GM19023 (cell line): ENCODE data around the gene CABS1.

Experiments
- ATAC-seq: cut with Tn5 transposase; IDR thresholded peaks from one replicate; pipeline ENCODE4 v1.9.1; 2021; ENCODE audit warnings: mild to moderate bottlenecking, moderate library complexity; ENCODE audit not compliant: unreplicated experiment

The CABS1 gene

DNA sequence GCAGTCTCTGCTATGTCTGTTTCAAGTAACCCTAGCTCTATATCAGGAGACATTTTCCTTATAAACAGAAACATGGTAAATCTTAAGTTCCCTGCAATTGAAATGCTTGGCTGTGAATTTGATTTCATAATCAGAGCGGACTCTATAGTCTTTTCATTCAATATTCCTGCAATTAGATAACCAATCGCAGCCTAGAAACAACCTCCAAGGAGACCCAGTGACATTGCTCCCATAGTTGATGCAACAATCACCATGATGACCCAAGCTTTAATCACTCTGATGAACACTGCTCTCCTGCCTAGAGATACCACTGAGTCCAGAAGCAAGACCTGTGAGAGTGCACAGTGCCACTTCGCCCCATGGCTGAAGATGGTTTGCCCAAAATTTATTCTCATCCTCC, at the start of gene CABS1:
Gene CABS1 (plus strand): TSS at position 301 of the 400 bp plus-strand sequence. CDS start 59 bp downstream, at position 360.
- ATAC-seq: no peak

GRCh38 chr4:70288651-70289050, 46.1 kb upstream of the CABS1 start:
- no peak for ATAC-seq

DNA sequence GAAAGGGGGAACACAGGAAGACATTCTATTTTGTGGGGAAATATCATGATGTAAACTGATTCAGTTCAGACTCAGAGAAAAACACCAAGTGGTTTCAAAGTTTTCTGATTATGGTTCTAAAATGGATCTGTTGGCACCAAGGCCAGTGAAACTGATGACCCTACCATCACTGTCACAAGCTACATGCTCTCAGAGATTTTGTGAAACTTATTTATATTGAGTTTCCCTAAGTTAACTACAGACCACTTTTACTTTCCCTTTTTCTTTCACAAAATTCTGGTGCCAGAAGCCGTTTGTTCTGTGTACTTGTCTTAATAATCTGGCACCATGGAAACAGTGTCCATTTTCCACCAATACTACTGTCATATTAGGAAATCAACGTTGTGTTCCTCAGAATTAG, 43.4 kb upstream of the CABS1 start:
- ATAC-seq: no peak

DNA sequence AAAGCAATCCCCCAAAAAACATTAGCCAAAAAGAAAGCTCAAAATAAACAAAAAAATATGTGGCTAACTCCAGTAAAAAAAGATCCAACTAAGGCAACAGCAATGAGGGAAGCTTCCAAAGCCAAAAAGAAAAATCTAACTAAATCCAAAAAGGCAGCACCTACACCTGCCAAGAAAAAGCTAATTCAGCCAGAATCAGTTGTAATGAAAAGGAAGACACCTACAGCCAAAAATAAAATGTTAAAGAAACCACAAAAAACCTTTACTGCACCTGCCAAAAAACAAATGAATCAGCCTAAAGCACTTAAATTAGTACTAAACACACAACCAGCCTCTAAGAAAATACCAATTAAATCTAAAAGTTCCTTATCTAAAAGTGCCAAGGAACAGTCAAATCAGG, 37.2 kb upstream of the CABS1 start:
- ATAC-seq: no peak

DNA sequence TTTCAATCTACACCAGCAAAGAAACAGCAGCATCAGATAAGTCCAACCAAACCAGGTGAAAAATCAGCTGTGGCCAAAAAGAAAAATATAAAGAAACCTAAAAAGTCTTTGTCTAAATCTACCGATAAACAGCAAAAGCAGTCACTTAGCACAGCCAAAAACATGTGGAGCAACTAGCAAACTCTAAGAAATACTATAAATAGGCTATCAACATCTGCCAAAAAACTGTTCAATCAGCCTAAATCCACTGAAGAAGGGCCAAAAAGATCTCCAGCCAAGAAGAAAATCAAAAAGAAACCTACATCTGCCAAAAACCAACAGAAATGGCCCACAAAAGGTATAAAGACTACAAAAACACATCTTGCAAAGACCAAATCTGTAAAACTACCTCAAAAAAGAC, 36.7 kb upstream of the CABS1 start:
- ATAC-seq: no peak

DNA sequence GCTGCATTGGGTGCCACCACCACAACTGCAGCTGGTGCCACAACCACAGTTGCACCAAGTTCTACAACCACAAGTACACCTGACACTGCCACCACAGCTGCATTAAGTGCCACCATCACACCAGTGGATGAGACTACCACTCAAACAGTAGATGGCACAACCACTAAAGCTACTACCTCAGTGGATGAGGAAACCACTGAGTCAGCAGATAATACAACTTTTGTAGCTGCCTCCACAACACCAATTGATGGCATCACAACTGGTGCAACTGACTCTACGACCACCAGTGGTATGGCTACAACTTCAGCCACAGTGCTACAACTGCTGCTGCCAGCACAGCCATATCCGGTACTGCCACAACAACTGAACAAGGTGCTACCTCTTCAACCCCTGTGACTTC, 35.1 kb upstream of the CABS1 start:
- no peak for ATAC-seq

GRCh38 chr4:70300215-70300614, 34.6 kb upstream of the CABS1 start:
- no peak for ATAC-seq

DNA sequence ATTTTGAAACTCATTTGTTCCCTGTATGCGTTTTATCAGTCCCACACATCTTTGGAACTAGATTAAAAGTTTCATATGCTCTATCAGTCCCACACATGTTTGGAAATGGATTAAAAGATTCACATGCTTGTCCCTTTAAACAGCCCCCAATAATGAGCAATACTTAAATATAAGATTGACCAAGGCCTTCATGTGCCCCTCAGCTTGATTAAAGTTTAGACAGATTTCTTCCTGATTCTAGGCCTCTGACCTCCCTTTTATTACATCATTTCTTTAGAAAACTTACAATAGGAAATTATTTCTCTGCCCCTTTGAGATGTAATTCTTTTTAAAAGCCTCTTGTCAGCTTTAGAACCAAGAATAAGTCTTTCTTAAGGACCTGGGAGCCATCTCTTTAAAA, 31.7 kb upstream of the CABS1 start:
- no peak for ATAC-seq

DNA sequence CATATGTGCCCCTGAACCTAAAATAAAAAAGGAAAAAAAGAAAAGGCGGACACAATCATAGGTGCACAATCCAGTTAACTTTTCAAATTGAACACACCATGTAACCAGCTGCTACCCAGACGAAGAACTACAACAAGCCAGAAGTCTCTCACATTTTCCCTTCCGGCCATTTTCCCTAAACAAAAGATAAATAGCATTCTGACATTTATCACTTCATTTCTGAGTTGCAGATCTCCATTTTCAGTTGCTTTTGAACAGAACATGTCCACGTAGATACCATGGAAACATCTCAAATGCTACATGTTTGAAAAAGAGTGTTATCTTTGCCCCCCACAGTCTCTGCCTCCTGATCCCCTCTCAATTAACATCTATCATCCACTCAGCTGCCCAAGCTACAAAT, 29.2 kb upstream of the CABS1 start:
- no peak for ATAC-seq

DNA sequence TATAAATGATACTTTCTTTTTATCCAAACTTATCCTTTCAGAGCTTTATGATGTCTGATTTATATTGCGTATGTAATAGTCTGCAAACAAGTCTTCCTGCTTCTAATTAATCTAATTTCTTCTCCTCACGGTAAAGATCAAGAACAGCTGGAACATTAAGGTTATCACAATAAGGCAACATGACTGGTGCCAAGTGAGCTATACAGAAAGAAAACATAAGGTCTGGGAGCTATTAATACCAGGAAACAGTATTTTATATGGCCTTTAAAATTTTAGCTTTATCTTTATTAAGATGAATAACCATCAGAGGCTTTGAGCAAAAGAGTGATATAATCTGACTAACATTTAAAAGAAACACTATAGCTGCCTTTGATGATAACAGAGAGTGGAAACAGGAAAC, 28.7 kb upstream of the CABS1 start:
- ATAC-seq: no peak

DNA sequence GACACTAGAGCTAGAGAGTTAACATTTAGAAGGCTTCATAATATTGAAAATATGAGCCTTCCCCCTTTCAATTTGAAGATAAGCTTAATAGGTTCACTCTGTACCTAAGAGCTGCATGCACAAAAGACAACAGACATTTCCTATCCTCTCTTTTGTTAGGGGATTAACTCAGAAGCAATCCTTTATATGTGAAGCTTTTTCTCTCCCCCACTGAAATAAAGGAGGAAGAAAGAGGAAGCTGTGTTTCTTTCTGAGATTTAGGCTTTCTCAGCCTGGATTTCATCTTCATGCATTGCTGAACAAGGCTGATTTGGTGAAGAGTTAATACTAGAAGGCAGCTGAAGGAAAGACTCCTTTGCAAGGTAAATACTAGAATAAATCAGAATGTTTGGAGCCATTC, 21.0 kb upstream of the CABS1 start:
- ATAC-seq: no peak

DNA sequence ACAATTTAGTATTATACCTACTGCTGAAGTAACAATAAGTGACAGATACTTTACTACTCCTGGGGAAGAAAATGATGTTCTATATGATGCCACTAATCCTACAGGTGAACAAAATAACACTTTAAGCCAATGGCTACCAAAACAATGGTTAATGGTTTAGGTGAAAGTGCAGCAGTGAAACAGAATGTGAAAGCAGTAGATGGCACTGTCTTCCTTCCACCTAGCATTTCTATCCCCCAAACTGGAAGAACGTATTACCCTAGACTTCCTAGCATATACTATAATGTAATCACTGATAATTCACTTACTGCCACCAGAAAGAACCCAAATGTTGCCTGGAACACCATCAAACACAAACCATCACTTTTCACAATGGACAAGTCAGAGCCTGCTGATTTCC, 18.9 kb upstream of the CABS1 start:
- ATAC-seq: peak; percentile 69

DNA sequence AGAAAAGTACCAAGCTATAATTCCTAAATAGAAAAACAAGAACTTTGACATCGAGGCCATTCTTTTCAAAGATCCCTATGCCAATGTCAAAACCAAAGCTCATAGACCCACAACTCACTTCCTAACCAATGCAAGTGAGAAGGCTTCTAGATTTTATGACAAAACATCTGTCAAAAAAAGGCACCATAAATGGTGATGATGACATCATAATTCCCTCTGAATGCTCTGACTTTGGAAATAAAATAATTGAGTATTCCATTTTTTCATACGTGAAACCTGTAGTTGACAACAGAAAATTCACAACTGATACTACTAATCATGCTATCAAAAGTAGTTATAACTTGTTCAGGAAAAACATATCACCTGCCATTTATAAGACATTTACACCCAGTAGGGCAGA, 8.7 kb upstream of the CABS1 start:
- no peak for ATAC-seq

DNA sequence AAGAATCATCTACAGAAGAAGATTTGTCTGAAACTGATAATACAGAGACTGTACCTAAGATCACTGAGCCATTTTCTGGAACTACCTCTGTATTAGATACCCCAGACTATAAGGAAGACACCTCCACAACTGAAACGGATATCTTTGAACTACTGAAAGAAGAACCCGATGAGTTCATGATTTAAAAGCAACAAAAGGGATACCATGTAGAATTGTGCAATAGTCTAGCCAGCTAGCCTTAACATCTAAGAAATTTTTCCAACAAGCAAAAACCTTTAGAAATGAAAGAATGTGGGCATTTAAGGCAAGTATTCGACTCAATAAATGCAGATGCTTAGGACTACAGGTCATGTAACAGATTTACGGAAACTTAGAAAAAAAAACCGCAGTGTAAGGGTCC, 1.3 kb downstream of the CABS1 start:
- no peak for ATAC-seq

DNA sequence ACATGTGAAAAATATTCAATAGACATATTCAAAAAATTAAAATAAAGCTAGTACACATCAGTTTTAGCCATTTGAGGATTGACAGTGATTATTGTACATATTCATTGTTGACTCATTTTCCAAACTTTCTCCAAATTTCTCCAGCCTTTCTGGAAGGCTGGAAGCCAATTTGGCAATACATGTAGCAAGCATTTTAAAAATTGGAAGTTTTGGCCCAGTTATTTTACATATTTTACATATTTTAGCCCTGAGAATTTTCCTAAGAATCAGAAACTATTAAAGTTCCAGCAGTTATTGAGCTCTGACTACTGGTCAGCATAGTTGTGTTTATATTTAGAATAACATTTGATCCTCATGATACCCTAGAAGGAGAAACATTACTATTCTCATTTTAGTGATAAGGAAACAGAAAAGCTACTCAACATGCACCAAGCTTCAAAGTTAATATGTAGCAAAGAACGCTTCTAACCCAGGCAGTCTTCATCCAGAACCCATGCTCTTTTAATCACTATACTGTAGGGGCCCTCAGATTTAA, 3.2 kb downstream of the CABS1 start:
- no peak for ATAC-seq

DNA sequence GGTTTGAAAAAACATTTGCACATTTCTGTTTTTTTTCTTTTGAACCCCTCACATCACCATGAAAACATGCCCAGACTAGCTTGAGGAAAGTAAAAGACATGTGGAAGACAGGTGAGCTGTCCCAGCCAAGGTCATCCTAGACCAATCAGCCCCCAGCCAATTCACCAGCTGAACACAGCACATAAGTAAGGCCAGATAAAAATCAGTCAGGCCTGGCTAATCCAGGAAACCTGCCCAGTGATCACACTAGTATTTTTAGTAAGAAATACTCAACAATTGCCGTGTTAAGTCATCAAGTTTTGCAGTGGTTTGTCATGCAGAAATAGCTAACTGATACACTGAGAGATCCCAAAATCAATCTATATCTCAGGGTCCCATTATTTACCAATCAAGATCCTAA, 21.4 kb downstream of the CABS1 start:
- no peak for ATAC-seq

GRCh38 chr4:70359115-70359661, 24.4 kb downstream of the CABS1 start:
- no peak for ATAC-seq

DNA sequence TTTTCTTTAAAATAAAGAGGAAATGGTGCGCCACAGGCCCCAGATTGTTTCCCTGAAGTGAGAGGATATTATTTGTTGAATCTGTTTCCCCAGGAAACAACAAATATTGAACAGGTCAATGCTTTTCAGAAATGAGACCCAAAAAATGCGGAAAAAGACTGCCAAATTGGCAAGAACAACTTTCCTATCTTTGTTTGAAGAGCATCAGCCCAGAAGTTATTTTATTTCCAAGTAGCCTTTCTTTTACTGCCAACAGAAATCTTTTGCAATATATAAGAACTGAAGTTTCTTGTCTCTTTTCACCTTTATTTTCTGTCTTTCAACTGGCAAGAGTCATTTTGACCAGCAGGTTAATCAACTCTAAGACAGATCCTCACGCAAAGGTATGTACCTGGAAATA, 25.7 kb downstream of the CABS1 start, which contains the start of gene SMR3A:
Gene SMR3A (plus strand): TSS at position 301 of the 400 bp plus-strand sequence. CDS start 1,356 bp downstream, outside the sequence.
- no peak for ATAC-seq

DNA sequence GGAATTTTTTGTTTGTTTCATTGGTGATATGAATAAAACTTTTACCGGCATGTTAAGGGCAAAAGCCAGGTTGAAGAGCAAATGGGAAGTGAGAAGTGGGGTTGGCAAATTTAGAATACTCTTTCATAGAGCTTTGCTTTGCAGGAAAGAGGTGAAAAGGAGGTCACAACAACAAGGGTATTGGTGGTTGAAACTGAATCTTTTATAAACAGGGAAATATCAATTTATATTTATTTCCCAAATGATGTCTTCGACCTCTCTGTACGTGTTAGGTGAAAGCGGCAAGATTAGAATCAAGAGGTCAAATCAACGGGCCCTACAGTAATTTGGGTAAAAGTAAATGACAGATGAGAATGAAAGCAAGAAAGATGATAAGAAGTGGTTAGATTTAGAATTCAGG, 29.2 kb downstream of the CABS1 start:
- no peak for ATAC-seq

- ATAC-seq: no peak
Measured at GRCh38 chr4:70365479-70365878, 30.7 kb downstream of the CABS1 start.

GRCh38 chr4:70367813-70368212, 33.0 kb downstream of the CABS1 start:
- ATAC-seq: no peak

DNA sequence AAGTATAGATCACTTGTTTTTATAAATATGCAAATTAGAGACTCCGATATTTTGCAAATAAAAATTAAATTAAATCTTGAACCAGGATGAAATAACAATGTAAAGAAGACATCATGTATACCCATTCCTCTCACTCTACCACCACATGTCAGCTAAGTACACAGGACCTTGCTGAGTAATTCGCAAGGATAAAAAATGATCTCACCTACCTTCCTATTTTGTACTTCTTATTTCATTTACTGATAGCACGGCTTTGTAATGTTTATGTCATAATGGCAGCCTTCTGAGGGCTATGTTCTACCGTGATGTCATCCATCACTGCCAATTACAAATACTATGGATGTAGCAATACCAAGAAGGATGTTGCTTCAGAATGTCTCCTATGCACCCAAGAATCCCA, 37.2 kb downstream of the CABS1 start:
- no peak for ATAC-seq

DNA sequence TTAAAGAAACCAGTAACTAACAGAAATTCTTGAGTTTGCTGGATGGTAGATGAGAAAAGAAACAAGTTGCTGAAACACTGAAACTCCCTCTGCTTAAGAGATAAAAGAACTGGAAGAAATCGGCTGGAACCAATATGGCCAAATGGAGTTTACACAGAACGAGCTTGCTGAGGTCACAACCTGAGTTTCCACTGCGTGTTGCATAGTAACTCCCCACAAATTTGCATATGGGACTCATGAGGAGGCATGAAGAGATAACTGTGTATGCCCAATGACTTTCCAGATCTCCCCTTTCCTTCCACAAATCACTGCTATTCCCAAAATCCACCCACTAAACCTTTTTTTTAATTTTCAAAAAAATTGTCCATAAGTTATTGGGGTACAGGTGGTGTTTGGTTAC, 38.0 kb downstream of the CABS1 start:
- no peak for ATAC-seq
